NCI-H187 (cell line): Measurements from ENCODE around the gene TMC5.
"Not testable (repeated sequence)": the region's sequence is repeated elsewhere in the genome, so short reads cannot be mapped to it uniquely, and the experiment has no call there.

Source experiments
- DNase-seq, 2 experiments: peaks; one replicate each; lab custom pipeline; 2025; lab: John Stamatoyannopoulos, UW

TMC5 gene, protein sequence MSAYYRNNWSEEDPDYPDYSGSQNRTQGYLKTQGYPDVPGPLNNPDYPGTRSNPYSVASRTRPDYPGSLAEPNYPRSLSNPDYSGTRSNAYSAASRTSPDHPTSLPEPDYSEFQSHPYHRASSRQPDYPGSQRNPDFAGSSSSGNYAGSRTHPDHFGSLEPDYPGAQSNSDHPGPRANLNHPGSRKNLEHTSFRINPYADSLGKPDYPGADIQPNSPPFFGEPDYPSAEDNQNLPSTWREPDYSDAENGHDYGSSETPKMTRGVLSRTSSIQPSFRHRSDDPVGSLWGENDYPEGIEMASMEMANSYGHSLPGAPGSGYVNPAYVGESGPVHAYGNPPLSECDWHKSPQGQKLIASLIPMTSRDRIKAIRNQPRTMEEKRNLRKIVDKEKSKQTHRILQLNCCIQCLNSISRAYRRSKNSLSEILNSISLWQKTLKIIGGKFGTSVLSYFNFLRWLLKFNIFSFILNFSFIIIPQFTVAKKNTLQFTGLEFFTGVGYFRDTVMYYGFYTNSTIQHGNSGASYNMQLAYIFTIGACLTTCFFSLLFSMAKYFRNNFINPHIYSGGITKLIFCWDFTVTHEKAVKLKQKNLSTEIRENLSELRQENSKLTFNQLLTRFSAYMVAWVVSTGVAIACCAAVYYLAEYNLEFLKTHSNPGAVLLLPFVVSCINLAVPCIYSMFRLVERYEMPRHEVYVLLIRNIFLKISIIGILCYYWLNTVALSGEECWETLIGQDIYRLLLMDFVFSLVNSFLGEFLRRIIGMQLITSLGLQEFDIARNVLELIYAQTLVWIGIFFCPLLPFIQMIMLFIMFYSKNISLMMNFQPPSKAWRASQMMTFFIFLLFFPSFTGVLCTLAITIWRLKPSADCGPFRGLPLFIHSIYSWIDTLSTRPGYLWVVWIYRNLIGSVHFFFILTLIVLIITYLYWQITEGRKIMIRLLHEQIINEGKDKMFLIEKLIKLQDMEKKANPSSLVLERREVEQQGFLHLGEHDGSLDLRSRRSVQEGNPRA

DNA sequence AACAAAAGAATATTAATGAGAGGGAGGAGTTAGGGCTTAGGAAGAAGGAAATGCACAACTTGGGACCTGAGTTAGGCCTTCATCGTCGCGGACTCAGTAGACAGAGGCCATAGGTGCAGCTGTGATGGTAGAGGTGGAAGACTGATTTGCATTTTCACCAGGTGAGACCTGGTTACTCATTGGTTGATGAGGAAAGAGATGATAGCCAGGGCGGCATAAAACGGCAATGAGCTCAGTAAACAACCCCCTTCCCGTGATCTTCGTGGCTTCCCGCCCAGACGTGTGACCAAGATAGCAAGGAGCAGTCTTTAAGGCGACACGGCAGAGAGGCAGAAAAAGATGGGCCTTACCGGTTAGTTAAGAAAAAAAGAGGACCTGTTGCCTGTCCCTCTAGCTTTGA lies at the start of gene TMC5:
Gene TMC5, plus strand, starts transcription at position 244 of the 400 bp plus-strand sequence. CDS start 22,156 bp downstream, outside the sequence.
- DNase-seq, result no peak

DNA sequence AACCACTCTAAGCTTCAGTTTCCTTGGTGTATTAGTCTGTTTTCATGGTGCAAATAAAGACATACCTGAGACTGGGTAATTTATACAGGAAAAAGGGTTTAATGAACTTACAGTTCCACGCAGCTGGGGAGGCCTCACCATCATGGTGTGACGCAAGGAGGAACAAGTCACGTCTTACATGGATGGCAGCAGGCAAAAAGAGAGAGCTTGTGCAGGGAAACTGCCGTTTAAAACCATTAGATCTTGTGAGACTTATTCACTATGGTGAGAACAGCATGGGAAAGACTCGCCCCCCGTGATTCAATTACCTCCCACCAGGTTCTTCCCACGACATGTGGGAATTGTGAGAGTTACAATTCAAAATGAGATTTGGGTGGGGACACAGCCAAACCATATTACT lies 45.1 kb upstream of the TMC5 start:
- DNase-seq, result not testable (repeated sequence)

DNA sequence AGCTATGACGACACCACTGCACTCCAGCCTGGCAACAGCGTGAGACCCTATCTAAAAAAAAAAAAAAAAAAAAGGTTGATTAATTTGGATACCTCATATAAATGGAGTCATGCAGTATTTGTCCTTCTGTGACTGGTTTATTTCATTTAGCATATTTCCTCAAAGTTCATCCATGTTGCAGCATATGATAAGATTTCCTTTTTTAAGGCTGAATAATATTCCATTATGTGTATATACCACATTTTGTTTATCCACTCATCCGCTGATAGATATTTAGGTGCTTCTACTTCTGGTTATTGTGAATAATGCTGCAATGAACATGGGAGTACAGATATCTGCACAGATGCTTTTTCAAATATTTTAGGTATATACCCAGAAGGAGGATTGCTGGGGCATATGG lies 43.3 kb upstream of the TMC5 start:
- DNase-seq, result no peak

DNA sequence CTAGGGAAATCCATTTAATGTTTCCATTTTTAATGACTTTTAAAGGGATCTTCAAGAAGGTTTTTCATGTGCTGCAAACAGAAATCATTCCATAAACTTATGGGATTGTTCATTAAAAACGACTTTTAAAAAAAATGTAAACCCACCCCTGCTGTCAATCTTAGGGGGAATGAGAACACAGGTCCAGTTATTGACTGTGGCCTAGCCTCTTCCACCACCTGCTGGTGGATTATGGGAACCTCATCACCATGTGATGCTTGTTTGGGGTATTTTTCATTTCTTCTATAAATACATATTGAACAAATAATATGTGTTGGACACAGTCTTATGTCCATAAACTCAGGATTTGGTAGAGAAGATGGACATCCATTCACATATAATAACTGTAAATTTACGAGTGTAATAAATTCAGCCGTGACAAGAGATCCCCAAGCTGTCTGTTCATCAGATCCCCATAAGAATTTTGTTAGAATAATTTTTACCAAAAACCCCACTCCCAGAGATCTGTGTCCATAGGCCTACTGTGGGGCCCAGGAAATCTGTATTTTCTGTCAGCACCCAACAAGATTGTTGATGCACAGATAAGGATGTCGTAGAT lies 42.0 kb upstream of the TMC5 start:
- DNase-seq, result peak in 1 of 2 experiments; percentile 6

DNA sequence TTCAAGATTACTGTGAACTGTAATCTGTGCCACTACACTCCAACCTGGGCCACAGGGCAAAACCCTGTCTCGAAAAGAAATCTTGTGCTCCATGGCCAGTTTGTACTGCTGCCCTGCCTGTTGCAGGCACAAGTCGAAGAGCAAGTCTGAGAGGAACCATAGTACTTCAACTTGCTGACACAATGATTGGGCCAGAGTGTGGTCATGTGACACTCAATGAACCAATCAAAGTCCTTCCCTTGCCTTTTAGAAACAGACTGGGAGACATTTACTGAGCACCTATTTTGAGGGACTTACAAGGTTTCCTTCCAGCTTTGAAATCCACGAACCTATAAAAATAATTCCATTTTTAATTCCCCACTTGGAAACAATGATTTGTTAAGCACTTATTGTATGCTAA lies 39.8 kb upstream of the TMC5 start:
- DNase-seq, result no peak

DNA sequence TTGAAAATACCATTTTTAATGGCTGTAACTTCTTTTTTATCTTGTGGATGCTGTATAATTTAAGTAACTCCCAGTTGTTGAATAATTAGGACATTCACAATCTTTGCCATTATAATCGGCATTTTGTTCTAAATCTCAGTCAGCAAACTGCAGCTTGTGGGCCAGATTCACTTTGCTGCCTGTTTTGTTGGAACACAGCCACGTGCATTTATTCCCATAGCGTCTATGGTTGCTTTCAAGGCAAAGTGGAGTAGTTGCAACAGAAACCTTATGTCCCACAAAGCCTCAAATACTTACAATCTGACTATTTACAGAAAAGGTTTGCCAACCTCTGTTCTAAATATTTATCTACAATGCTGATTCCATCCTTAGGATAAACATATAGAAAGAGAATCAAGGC lies 39.2 kb upstream of the TMC5 start:
- DNase-seq, result no peak

DNA sequence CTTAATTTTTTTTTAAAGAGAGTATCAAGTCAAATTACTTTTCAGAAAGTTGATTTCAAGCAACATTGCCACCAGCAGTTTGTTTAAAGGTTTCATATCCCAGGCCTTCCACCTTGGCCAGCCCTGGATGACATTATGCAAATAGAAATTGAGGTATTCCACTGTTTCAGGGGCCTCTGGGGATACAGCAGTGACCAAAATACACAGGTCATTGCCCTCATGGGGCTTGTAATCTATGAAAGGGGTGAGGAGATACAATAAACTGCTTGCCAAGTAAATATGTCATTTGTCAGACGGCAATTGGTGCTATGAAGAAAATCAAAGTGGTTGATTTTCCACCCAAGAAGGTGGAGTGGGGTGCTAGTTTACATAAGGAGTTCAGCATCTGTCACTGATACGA lies 37.8 kb upstream of the TMC5 start:
- no peak for DNase-seq

DNA sequence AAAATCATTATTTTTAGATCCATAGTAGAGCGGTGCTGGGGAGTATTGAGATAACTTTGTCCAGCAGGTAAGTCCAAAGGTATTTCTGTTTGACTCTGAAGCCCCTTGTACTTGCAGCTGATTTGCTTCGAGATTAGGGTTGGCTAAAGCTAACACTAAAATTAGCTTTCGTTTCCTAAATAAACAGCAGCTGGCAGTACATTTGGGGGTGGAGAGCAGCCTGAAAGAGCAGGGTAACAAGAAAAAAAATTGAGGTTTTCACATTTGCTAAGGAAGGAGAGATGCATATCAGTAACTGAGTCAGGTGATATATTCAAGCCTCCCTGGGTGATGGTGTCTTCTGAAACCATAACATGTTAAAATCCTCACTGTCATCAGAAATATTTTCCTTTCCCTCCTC lies 37.4 kb upstream of the TMC5 start:
- DNase-seq, result no peak

DNA sequence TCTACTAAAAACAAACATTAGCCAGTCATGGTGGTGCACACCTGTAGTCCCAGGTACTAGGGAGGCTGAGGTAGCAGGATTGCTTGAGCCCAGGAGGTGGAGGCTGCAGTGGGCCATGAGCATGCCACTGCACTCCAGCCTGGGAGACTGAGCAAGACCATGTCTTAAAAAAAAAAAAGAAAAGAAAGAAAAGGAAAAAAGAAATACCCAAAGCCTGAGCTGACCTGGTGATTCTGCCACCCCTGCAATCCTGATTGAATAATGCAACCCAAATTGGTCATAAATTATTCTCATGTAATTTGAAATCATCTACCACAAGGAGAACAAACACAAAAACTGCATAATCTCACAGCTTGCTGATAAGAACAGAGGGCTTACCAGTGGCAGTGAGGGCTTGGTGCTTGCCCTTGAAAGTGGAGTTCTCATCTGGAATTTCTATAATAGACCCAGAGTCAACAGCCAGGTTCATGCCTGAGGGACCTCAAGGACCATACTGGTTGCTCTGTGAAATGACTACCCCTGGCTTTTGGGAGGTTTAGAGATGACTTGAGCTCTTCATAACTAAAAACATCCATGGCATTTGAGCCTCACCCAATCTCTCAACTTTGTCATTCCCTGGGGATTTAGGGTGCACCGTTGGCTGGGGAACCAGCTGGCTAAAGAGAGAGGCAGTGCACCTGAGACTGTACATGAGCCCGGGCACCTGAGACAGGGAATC lies 35.4 kb upstream of the TMC5 start:
- peak in 1 of 2 experiments; percentile 22 for DNase-seq

DNA sequence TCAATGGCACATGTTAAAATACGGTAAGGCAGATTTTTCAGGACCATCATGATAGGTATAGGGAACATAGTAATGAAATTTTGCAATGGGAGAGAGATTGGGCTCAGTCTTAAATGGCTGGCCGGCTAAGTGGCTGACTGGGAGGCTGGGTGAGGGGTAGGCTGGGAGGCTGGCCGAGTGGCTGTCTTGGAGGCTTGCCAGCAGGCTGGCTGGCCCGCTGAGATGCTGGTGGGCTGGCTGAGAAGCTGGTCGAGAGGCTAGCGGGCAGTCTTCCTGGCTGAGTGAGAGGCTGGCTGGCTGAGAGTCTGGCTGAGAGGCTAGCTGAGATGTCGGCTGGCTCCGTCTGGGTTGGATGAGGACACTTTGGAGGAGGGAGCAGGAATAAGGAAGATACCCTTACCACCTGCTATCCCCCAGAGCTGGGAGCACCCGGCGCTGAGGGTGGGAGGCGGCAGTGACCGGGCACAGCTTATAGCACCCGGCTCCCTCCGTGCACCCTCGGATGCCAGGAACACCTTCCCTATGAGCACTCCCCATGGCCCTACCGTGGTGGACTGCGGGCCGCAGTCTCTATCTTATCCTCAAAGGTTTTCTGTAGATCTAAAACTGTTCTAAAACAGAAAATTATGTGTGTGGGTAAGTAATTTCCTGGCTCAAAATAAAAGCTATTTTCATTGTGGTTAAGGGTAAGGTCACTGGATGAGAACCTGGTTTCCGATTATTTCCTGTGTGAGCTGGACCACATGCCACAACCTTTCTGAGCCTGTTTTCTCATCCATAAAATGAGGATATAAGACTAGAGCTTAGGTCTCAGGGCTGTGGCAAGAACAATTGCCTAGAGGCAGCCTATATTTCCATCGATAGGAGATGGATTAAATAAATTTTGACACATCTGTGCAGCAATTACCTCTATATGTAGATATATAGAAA lies 34.5 kb upstream of the TMC5 start:
- DNase-seq, result peak; percentile 55 to 57

DNA sequence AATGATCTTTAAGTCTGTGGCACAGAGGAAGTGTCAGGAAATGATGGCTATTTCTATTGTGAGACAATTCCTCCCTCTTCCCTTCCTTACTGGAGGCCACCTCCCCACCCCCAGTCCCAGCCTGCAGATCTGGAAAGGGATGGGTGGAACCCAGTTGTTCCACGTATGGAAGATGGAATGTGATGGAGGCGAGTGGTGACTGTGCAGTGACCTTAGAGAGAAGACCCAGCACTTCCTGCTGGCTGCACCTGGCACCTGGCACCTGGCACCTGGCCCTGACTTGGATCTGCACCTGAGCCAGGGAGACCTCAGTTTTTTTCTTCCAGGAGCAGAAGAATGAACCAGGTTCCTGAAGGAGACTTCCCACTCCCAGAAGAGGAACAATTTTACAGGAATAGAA lies 33.0 kb upstream of the TMC5 start:
- DNase-seq, result no peak

DNA sequence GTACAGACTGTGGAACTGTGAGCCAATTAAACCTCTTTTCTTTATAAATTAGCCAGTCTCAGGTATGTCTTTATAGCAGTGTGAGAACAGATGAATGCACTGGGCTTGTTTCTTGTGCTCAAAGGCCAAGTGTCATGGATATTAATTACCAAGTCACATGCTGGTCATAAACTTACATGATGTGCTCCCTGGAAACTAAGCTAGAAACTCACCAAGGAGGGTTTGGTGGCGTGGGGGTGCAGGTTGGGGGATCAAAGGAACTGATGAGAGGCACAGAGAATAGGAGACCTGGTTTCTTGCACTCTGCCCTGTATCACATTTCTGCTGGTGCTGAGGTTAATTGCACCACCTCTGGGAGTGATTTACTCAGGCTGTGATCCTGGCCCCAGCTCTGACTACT lies 31.2 kb upstream of the TMC5 start:
- DNase-seq, result no peak

DNA sequence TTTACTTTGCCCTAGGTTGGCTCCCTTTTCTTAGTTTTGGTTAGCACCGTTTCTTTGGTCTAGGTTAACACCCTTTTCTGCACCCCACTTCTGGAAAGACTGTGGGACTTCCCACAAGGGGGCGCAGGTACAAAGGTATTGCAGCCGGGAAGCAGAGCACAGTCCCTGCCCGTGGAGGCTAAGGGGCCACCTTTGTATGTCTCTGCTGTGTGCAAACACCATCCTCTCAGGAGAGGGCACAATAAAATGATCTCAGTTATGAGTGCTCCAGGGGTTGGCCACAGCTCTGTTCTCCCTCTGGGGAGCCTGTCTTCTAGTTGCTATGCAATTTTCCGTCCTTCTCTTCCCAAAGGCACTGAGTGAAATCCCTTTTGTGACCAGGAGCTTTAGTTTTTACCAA lies 28.4 kb upstream of the TMC5 start:
- DNase-seq, result peak in 1 of 2 experiments; percentile 17

DNA sequence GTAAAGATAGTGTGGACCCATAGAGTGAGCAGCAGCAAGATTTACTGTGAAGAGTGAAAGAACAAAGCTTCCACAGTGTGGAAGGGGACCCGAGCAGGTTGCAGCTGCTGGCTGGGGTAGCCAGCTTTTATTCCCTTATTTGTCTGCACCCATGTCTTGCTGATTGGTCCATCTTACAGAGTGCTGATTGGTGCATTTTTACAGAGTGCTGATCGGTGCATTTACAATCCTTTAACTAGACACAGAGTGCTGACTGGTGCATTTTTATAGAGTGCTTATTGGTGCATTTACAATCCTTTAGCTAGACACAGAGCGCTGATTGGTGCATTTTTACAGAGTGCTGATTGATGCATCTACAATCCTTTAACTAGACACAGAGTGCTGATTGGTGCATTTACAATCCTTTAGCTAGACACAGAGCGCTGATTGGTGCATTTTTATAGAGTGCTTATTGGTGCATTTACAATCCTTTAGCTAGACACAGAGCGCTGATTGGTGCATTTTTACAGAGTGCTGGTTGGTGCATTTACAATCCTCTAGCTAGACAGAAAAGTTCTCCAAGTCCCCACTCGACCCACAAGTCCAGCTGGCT lies 26.4 kb upstream of the TMC5 start:
- not testable (repeated sequence) for DNase-seq

DNA sequence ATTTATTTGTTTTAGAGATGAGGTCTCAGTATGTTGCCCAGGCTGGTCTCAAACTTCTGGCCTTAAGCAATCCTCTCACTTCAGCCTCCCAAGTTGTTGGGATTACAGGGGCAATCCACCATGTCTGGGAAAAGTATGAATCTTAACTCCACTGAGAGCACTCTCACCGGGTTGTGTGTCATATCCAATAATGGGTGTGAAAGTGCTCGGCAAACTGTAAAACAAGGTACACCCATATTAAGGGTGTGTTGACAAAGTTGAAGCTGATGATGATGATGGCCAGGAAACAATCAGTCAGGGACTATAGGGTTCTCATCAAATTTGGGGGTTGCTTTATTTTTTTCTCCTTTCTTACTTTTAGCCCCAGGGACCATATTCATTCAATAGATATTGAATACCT lies 25.3 kb upstream of the TMC5 start:
- no peak for DNase-seq

DNA sequence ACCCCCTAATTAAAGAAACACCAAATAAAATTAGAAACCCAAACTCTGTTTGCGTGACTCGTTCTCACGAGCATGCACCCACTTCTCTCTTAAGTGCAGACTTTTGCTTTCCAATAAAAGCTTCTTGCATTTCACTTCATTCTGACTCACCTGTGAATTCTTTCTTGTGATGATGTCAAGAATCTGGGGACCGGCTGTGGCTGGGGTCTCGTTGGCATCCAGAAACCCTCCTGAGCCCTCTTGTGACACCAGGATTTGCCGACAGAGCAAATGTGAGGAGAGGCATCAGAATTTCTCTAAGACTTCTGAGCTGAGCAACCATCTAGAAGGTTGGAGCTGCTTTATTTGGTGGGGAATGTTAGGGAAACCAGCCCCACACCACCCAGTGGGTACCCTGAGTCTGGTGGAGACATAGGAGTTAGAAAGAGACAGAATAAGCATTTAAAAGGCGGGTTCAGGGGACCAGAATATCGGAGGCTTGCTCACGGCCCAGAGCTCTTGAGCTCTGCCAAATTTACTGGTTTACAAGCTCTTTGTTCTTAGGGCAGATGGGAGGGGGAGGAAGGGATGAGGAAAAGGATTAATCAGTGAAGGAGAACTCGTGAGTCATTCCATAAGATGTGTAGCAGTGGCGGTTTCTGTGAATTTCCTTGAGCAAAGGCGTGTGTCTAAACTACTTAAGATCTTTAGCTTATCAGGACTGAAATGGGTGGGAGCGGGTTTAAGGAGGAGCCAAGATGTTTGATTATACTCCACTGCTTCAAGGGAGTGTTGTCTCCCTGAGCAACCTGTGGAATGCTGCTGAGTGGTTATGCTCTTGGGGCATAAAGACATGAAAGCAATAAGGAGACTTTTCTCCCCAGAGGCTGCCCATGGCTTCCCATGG lies 24.2 kb upstream of the TMC5 start:
- DNase-seq, result no peak

DNA sequence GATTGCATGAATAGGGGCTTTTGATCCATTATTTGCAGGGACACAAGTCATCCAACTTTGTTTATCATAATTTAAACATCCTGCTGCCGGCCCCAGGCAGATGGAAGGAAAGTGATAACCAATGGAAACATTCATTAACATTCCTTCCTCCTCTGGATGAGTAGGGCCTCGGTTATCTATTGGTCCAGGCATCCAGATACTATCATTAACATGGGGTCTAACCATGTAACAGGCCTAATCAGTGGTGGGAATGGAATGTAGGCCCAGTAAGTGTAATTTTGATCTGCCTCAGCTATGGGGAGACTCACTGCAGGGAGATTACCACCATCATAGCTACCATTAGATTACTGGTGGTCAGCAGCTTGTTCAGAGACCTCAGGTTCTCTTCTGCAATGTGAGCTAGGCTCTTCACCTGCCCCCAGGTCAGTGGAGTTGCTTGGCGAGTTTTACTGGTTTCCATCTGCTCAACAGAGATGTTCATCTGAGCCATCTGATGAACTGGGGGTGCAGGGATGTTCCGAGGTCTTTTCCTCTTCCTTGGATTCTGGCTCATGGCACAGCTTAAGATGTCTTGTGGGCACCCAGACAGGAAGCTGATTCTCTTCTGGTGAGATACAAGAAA lies 21.9 kb upstream of the TMC5 start:
- DNase-seq, result not testable (repeated sequence)

DNA sequence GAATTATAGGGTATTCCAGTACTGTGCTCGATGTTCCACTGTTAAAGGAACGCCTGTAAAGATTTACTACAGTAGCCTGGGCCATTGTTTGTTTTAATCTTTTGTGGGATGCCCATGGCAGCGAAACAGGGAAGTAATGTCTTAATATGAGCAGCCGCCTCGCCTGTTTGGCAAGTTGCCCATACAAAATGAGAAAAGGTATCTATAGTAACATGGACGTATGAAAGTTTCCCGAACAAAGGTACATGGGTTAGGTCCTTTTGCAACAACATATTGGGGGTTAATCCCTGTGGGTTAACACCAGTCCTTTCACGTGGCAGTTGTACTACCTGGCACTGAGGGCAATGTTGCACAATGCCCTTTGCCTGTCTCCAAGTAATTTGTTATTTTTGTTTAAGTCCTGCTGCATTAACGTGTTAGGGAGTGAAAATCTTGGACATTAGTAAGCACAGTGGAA lies 21.1 kb upstream of the TMC5 start:
- DNase-seq, result peak; percentile 16 to 26

DNA sequence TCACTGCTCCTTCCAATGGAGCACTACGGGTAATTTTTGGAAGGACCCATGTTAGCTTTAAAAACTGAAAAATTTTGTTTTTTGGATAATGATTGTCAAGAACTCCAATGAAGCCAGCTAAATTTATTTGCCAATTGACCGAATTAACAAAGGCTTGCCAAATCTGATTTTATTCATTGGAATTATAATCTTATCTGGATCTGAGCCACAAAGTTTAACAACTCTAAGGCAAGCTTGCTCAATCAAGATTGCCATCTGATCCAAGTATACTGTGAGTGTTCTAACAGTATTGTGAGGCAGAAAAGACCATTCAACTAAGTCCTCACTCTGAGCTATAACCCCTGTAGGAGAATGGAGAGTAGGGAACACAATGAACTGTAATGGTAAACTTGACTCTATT lies 20.3 kb upstream of the TMC5 start:
- not testable (repeated sequence) for DNase-seq
